Stimulated activated CD4-positive, alpha-beta T cell treated with anti-CD3 and anti-CD28 coated beads, Interleukin-1b, Interleukin-23, amount 100 ng/mL, for 1 hour (primary cell): Measurements from ENCODE around the gene SPTSSA.
"Not testable (repeated sequence)": the region's sequence is repeated elsewhere in the genome, so short reads cannot be mapped to it uniquely, and the experiment has no call there.

Experiments
- DNase-seq, 2 donors: peaks; one replicate each; pipeline ENCODE4 v3.0.0-alpha.2; 2020; ENCODE audit warnings: low read depth in 2 of 2

SPTSSA gene

GRCh38 chr14:34426313-34427295 lies 35.4 kb downstream of the SPTSSA start:
- DNase-seq = no peak

- no peak for DNase-seq
Observed at GRCh38 chr14:34425095-34425851, 36.8 kb downstream of the SPTSSA start.

GRCh38 chr14:34424488-34424887 lies 37.6 kb downstream of the SPTSSA start:
- no peak for DNase-seq

- DNase-seq = no peak
Observed at GRCh38 chr14:34423445-34423844, 38.6 kb downstream of the SPTSSA start.

- no peak for DNase-seq
Observed at GRCh38 chr14:34420547-34421150, 41.4 kb downstream of the SPTSSA start.

- DNase-seq = no peak
Observed at GRCh38 chr14:34409721-34410120, 52.3 kb downstream of the SPTSSA start.

GRCh38 chr14:34407951-34408350 lies 54.1 kb downstream of the SPTSSA start:
- no peak for DNase-seq

- DNase-seq = no peak
Observed at GRCh38 chr14:34404416-34404815, 57.6 kb downstream of the SPTSSA start.

- no peak for DNase-seq
Observed at GRCh38 chr14:34403646-34404045, 58.4 kb downstream of the SPTSSA start.

GRCh38 chr14:34398024-34398423 lies 64.0 kb downstream of the SPTSSA start:
- no peak for DNase-seq

GRCh38 chr14:34387974-34388516 lies 74.0 kb downstream of the SPTSSA start:
- DNase-seq = no peak

GRCh38 chr14:34386865-34387485 lies 75.1 kb downstream of the SPTSSA start:
- DNase-seq = no peak

GRCh38 chr14:34385881-34386280 lies 76.2 kb downstream of the SPTSSA start:
- DNase-seq = not testable (repeated sequence)

GRCh38 chr14:34383839-34384238 lies 78.2 kb downstream of the SPTSSA start:
- no peak for DNase-seq
